OCI-LY7 (cell line): ENCODE results near the gene FALEC.

Source experiments
- CTCF ChIP-seq: fragments of 200-600 bp; sonication (generic); conservative IDR thresholded peaks from 2 replicates; pipeline ENCODE4 v1.5.1; 2014; ENCODE audit warnings: mild to moderate bottlenecking, antibody characterized with exemption, low read length, moderate library complexity, mixed read lengths
- EZH2phosphoT487 ChIP-seq: fragments of 200-600 bp; sonication (generic); IDR thresholded peaks from 2 replicates; pipeline ENCODE4 v1.6.1; 2018; ENCODE audit warnings: low read depth, borderline replicate concordance, mild to moderate bottlenecking, mixed run types, antibody characterized with exemption, low read length, moderate library complexity, mixed read lengths

GRCh38 chr1:150548632-150549495 is 33.3 kb downstream of the FALEC start, which contains the start of gene ADAMTSL4:
- TF ChIP-seq CTCF (0 out of 2 replicates have a peak, but pooled peaks have one; percentile 38), EZH2phosphoT487 (no peak)
